Esophagus (tissue), 2 donors: ENCODE results near the gene FSTL1. TPM values are rescaled to one million over a fixed set of nuclear protein-coding genes. Genes with fewer than 3 reads are reported as not detected.
"Not testable (repeated sequence)": the region's sequence is repeated elsewhere in the genome, so short reads cannot be mapped to it uniquely, and the experiment has no call there.

Experiments used
- H3K27ac ChIP-seq, 2 donors: one replicate each; pipeline ENCODE4 v1.5.1; 2013; ENCODE audit warnings: low read depth in 2 of 2, mild to moderate bottlenecking in 2 of 2, inconsistent platforms in 1 of 2, low read length in 1 of 2, moderate library complexity in 1 of 2
- H3K27me3 ChIP-seq, 2 donors: one replicate each; pipeline ENCODE4 v1.6.1; 2013; ENCODE audit warnings: low read length in 2 of 2, control low read depth in 1 of 2, mild to moderate bottlenecking in 1 of 2; ENCODE audit not compliant: insufficient read depth in 2 of 2, control insufficient read depth in 1 of 2
- H3K36me3 ChIP-seq, 2 donors: one replicate each; pipeline ENCODE4 v1.6.1; 2013; ENCODE audit warnings: low read length in 1 of 2; ENCODE audit not compliant: control insufficient read depth in 2 of 2, insufficient read depth in 2 of 2
- H3K4me1 ChIP-seq, 2 donors: one replicate each; pipeline ENCODE4 v1.6.1; 2013; ENCODE audit warnings: low read length in 1 of 2; ENCODE audit not compliant: control insufficient read depth in 2 of 2, insufficient read depth in 2 of 2
- H3K4me3 ChIP-seq, 2 donors: one replicate each; pipeline ENCODE4 v1.5.1; 2013; ENCODE audit warnings: low read length in 2 of 2, mild to moderate bottlenecking in 2 of 2, low read depth in 1 of 2, moderate library complexity in 1 of 2
- H3K9me3 ChIP-seq, 2 donors: one replicate each; pipeline ENCODE4 v1.6.1; 2013; ENCODE audit warnings: mild to moderate bottlenecking in 2 of 2, low read depth in 1 of 2, low read length in 1 of 2, moderate library complexity in 1 of 2; ENCODE audit not compliant: control insufficient read depth in 2 of 2, insufficient read depth in 1 of 2
- WGBS, 2 donors: extraction: QIAGEN DNeasy Blood & Tissue Kit; methylation state at CpG; one replicate each; pipeline ENCODE4 v1.1.7; 2013; 5-methylcytosine and 5-hydroxymethylcytosine counted together
- polyA plus RNA-seq, 2 donors: library from polyadenylated mRNA; stranded (reverse); fragments of 200-250 nt; gene quantifications; one replicate each; pipeline ENCODE4 v1.2.3, GENCODE V29; 2013
- donor health status: healthy with polysubstance abuse.
- donor health status: Bipolar disorder and iron deficiency.

FSTL1 gene
- polyA plus RNA-seq, 2 donors: 5.4 to 10.7 TPM

DNA sequence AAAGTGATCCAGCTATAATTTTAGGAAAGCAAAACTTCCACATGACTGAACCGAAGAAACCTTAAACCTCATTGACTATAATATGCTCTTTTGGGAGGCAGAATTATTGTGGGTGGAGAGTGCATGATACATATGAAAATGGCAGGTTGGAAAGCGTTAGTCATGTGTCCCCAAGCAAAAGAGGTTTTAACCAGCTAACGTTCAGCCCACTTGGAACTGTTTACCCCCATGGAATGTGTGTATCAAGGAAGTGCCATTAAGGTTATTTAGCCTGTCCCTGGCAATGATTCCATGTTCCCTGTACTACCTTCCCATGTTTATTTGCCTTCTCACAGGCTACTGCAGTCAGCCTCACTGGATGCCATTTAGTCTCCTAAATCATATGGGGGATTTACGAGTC, 57.5 kb downstream of the FSTL1 start:
- Histone ChIP-seq H3K9me3 (no peaks in the 10 kb centered on the region), H3K27me3 (no peaks in the 10 kb centered on the region), H3K27ac (no peak overlapping the region), H3K4me1 (no peaks in the 10 kb centered on the region), H3K4me3 (no peak overlapping the region), H3K36me3 (peaks cover 0 to 1% of the 10 kb centered on the region in 2 donors)
- 49 to 71% methylated on average over 4 of the region's 4 CpGs for WGBS, 2 donors

DNA sequence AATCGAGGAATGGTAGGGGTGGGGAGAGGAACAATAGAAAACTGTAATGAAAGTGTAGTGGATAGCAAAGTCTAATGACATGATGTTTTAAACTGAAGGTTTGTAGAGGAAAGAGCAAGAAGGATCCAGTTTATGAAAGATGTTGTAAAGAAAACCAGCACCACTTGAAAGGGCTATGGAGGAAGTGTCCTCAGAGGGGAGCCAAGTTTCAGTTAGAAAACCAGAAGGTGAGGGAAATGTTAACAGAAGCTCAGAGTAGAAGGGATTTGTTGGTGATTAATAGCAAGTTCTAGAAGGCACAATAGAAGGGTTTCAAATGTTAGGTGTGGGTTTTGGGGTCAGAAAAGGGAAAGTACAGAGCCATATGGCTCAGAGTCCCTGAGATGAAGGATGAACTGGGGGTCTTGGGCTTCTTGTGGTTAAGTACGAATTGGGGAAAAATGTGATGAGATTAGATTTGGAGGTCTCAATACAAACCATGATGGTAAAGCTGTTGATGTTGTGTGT, 67.8 kb downstream of the FSTL1 start:
- Histone ChIP-seq H3K4me1 (no peaks in the 10 kb centered on the region), H3K9me3 (no peaks in the 10 kb centered on the region), H3K27ac (no peak overlapping the region), H3K4me3 (no peak overlapping the region), H3K27me3 (no peaks in the 10 kb centered on the region), H3K36me3 (no peaks in the 10 kb centered on the region)
- 73 to 81% methylated on average over 2 of the region's 2 CpGs for WGBS, 2 donors

DNA sequence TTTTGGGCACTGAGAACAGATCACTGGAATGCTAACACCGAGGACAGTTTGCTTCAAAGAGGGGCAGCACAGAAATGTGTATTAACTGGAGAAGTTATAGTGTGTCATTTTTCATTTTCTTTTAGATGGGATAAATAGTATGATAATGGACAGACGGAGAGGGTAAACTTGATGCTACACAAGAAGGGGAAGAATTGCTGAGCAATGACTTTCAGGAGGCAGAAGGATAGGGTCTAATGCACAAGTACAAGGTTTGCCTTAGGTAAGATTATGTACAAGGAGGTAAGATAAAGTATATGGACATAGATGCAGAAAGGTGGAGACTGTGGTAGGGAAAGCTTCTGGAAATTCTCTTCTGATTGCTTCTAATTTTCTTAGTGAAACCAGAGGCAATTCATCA, 69.3 kb downstream of the FSTL1 start:
- Histone ChIP-seq H3K4me3 (no peak overlapping the region), H3K36me3 (no peaks in the 10 kb centered on the region), H3K27ac (no peak overlapping the region), H3K27me3 (no peaks in the 10 kb centered on the region), H3K9me3 (no peaks in the 10 kb centered on the region), H3K4me1 (no peaks in the 10 kb centered on the region)
- 78 to 90% methylated on average over 2 of the region's 2 CpGs for WGBS, 2 donors

DNA sequence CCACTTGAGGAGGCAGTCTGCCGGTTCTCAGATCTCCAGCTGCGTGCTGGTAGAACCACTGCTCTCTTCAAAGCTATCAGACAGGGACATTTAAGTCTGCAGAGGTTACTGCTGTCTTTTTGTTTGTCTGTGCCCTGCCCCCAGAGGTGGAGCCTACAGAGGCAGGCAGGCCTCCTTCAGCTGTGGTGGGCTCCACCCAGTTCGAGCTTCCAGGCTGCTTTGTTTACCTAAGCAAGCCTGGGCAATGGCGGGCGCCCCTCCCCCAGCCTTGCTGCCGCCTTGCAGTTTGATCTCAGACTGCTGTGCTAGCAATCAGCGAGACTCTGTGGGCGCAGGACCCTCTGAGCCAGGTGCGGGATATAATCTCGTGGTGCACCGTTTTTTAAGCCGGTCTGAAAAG, 72.8 kb downstream of the FSTL1 start:
- not testable (repeated sequence) for H3K9me3 ChIP-seq, H3K27ac ChIP-seq
- WGBS, 2 donors: 59 to 62% methylated on average over 12 of the region's 12 CpGs

DNA sequence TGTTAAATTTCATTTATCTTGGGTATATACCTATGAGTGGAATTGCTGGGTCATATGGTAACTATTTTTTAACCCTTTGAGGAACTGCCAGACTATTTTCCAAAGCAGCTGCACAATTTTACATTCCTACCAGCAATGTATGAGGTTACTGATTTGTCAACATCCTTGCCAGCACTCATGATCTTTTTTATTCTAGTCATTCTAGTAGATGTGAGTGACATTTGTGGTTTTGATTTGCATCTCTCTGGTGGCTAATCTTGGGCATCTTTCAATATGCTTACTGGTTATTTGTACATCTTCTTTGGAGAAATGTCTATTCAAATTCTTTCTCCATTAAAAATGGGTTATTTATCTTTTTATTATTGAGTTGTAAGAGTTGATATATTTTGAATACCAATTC, 80.3 kb downstream of the FSTL1 start:
- Histone ChIP-seq H3K4me3 (no peak overlapping the region), H3K27me3 (no peaks in the 10 kb centered on the region), H3K27ac (no peak overlapping the region), H3K36me3 (no peaks in the 10 kb centered on the region), H3K4me1 (no peaks in the 10 kb centered on the region), H3K9me3 (no peaks in the 10 kb centered on the region)

More for the DNA sequence above, 72.8 kb downstream of the FSTL1 start:
- not testable (repeated sequence) for H3K4me1 ChIP-seq, H3K36me3 ChIP-seq, H3K27me3 ChIP-seq, H3K4me3 ChIP-seq

DNA sequence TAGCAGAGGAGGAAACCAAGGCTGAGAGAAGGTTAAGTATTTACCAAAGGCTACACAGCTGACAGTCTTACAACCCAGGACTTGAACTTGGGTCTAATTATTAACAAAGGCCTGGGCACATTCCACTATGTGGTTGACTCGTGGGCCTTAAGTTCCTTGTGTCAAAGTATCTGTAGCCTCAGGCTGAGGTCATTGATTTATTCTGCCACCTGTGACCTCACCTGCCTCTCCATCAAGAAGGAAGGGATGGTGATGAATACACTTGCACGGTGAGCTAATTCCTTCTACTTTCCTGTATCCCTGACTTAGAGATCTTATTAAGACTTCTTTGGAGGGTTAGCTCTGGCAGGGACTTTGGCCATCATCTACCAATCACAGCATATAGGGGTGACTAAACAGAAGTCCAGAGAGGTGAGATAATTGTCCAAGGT, 81.7 kb downstream of the FSTL1 start:
- Histone ChIP-seq H3K4me1 (no peaks in the 10 kb centered on the region), H3K27me3 (no peaks in the 10 kb centered on the region), H3K4me3 (no peak overlapping the region), H3K9me3 (no peaks in the 10 kb centered on the region), H3K36me3 (no peaks in the 10 kb centered on the region), H3K27ac (no peak overlapping the region)
- WGBS, 2 donors: 33 to 48% methylated on average over 2 of the region's 2 CpGs

DNA sequence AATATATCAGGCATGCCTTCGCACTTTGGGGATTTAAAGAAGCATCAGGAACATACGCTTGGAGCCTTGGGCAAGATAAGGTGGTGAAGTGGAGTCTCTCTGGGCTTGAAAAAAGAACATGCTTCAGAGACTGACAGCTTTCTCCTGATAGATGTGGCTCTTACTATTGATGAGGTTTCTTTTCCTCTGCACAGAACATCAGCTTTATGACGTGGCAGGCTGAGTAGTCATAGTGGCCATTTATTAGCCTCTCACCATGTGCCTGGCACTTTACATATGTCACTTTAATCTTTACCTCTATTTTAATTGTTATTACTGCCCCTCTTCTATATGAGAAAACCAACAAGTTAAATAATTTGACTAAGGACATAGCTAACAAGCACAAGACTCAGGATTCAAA, 82.6 kb downstream of the FSTL1 start:
- WGBS, 2 donors: 62 to 72% methylated on average over 3 of the region's 3 CpGs
- H3K4me1 ChIP-seq: no peaks in the 10 kb centered on the region
- H3K9me3 ChIP-seq: no peaks in the 10 kb centered on the region
- no peak overlapping the region for H3K4me3 ChIP-seq
- no peaks in the 10 kb centered on the region for H3K27me3 ChIP-seq
- no peak overlapping the region for H3K27ac ChIP-seq
- H3K36me3 ChIP-seq: no peaks in the 10 kb centered on the region

DNA sequence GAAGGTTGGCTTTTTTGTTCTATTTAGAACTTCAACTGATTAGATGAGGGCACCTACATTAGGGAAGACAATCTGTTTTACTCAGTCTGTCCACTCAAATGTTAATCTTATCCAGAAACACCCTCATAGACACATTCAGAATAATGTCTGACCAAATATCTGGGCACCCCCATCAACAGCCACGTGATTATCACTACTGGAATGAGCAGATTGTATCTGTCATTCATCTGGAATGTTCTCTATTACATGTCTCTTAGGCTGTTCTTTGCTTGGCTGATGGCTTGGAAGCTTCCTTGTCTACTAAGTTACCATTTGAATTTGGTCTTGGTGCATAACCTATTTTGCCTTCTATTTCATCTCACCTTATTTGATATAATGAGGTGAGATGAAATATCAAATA, 86.0 kb downstream of the FSTL1 start:
- no peaks in the 10 kb centered on the region for H3K9me3 ChIP-seq
- H3K4me3 ChIP-seq: no peak overlapping the region
- 16 to 29% methylated on average over 1 of the region's 1 CpG for WGBS, 2 donors
- no peaks in the 10 kb centered on the region for H3K27me3 ChIP-seq
- no peak overlapping the region for H3K27ac ChIP-seq
- H3K4me1 ChIP-seq: no peaks in the 10 kb centered on the region
- H3K36me3 ChIP-seq: no peaks in the 10 kb centered on the region

DNA sequence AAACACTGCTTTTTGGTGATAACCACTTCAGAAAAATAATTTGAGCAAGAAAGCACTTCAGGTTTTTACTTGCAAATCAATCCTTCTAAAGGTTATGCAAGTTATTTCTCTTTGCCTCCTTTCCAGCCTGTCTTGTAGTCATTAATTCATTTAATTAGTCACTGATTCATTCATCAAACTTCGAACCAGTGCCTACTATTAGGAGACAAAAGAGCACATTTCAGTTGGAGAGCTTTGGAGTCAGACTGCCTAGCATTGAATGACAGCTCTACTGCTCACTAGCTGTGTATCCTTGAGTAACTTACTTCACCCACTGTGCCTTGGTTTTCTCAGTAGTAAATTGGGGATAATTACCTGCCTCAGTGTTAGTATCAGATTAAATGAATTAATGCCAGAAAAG, 86.7 kb downstream of the FSTL1 start:
- H3K4me3 ChIP-seq: no peak overlapping the region
- no peaks in the 10 kb centered on the region for H3K36me3 ChIP-seq
- WGBS, 2 donors: 50 to 70% methylated on average over 1 of the region's 1 CpG
- H3K4me1 ChIP-seq: no peaks in the 10 kb centered on the region
- H3K27ac ChIP-seq: no peak overlapping the region
- H3K9me3 ChIP-seq: no peaks in the 10 kb centered on the region
- H3K27me3 ChIP-seq: no peaks in the 10 kb centered on the region

DNA sequence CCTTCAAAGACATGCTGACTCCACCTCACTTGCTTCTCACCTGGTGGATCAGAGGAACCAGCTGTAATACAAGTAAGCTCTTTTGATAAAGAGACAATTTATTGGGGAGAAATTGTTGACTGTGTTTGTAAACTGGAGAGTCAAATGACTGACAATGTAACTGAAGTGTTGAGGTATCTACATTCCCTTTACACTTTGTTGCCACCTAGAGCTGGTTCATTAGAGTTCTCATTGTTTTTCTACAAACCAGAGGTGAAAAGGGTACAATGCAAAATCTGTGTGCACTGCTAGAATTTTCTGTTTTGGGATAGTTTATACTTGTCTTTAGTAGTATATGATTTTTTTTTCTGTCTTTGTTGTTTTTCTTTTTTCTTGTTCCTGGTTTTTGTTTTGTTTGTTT, 93.0 kb downstream of the FSTL1 start:
- Histone ChIP-seq H3K9me3 (no peaks in the 10 kb centered on the region), H3K27ac (no peak overlapping the region), H3K36me3 (no peaks in the 10 kb centered on the region), H3K27me3 (no peaks in the 10 kb centered on the region), H3K4me1 (no peaks in the 10 kb centered on the region), H3K4me3 (no peak overlapping the region)
